ENCODE data around the gene LCN12. TPM values are rescaled to one million over a fixed set of nuclear protein-coding genes. Genes with fewer than 3 reads are reported as not detected.

LCN12 gene
- total RNA-seq, 4 donors from 2014 or later, result 5.4 to 43.2 (median 10.3) TPM; not detected in 1

DNA sequence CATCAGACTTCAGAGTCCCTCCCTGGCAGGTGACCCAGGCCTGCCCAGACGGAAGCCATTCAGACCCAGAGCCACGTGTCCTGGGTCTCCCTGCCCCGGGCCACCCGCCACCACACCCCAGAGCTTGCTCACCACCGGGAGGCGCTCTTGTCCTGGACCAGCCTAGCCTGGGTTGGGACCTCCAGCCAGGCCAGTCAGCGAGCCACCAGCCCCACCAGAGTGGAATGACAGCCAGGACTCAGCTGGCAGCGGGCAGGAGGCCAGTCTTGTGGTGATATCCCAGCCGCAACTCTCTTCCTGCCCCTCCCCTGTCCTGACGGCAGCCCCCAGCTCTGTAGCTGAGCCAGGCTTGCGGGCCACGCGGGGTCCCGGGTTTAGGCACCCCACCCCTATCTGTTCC, 23.6 kb downstream of the LCN12 start:
- no peaks in the 10 kb centered on the region for H3K4me1 ChIP-seq
- intact Hi-C loops (cut with DNase I; ENCODE audit: low total_unique reads), result no loop called here
- no peaks in the 10 kb centered on the region for H3K9me3 ChIP-seq
- H3K4me3 ChIP-seq, result no peak overlapping the region
- no peaks in the 10 kb centered on the region for H3K36me3 ChIP-seq
- DNase-seq, result no peak
- no peaks in the 10 kb centered on the region for H3K27me3 ChIP-seq
- H3K27ac ChIP-seq, result peak overlapping the region; percentile 8 to 49
- TF ChIP-seq, protein P1, sequence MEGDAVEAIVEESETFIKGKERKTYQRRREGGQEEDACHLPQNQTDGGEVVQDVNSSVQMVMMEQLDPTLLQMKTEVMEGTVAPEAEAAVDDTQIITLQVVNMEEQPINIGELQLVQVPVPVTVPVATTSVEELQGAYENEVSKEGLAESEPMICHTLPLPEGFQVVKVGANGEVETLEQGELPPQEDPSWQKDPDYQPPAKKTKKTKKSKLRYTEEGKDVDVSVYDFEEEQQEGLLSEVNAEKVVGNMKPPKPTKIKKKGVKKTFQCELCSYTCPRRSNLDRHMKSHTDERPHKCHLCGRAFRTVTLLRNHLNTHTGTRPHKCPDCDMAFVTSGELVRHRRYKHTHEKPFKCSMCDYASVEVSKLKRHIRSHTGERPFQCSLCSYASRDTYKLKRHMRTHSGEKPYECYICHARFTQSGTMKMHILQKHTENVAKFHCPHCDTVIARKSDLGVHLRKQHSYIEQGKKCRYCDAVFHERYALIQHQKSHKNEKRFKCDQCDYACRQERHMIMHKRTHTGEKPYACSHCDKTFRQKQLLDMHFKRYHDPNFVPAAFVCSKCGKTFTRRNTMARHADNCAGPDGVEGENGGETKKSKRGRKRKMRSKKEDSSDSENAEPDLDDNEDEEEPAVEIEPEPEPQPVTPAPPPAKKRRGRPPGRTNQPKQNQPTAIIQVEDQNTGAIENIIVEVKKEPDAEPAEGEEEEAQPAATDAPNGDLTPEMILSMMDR (IDR thresholded peaks at IDR 0.05), result no peak
- no peak for TF ChIP-seq POLR2A (IDR thresholded peaks at IDR 0.05)

DNA sequence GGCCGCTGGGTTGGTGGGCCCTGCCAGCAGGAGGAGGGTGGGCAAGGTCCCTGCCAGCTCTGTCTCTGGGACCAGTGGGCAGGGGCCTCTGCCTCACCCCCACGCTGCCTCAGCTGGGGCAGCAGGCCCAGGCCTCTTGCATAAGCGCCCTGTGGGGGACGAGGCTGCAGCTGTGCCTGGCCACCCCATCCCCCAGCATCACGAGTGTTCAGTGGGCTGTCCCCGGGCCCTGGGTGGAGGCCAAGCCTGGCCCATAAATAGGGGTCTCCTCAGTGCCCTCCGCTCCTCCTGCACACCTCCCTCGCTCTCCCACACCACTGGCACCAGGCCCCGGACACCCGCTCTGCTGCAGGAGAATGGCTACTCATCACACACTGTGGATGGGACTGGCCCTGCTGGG, 25.1 kb downstream of the LCN12 start, which contains the start of gene PTGDS:
Gene PTGDS, plus strand, starts transcription at position 282 of the 400 bp plus-strand sequence. Its CDS starts 75 bp downstream, at position 357.
- TF ChIP-seq, protein P1 (IDR thresholded peaks at IDR 0.05), result no peak
- TF ChIP-seq POLR2A (IDR thresholded peaks at IDR 0.05), result no peak
- H3K4me3 ChIP-seq, result peak within 1 kb of the TSS; percentile 28 to 32
- no peaks in the 10 kb centered on the region for H3K9me3 ChIP-seq
- peak within 1 kb of the TSS; percentile 28 to 32 for H3K27ac ChIP-seq
- H3K4me1 ChIP-seq, result no peaks in the 10 kb centered on the region
- no peaks in the 10 kb centered on the region for H3K27me3 ChIP-seq
- intact Hi-C loops (cut with DNase I; ENCODE audit: low total_unique reads), result no loop called here
- no peaks in the 10 kb centered on the region for H3K36me3 ChIP-seq
- peak; percentile 58 to 67 for DNase-seq

- Histone ChIP-seq H3K27me3 (no peaks in the 10 kb centered on the region), H3K36me3 (no peaks in the 10 kb centered on the region), H3K27ac (peak overlapping the region; percentile 28 to 32), H3K4me3 (peak overlapping the region; percentile 28 to 32), H3K9me3 (no peaks in the 10 kb centered on the region), H3K4me1 (no peaks in the 10 kb centered on the region)
- no peak for DNase-seq
- intact Hi-C loops (cut with DNase I; ENCODE audit: low total_unique reads), result no loop called here
- TF ChIP-seq POLR2A (IDR thresholded peaks at IDR 0.05), result no peak
- TF ChIP-seq, protein P1 (IDR thresholded peaks at IDR 0.05), result no peak
These were observed 25.6 kb downstream of the LCN12 start for GRCh38 chr9:136977649-136978072.

- Histone ChIP-seq H3K9me3 (no peaks in the 10 kb centered on the region), H3K36me3 (no peaks in the 10 kb centered on the region), H3K27me3 (no peaks in the 10 kb centered on the region), H3K4me3 (peak overlapping the region; percentile 28 to 32), H3K27ac (peak overlapping the region; percentile 28 to 32), H3K4me1 (no peaks in the 10 kb centered on the region)
- DNase-seq, result peak; percentile 61 to 62
- TF ChIP-seq, protein P1 (IDR thresholded peaks at IDR 0.05), result peak in 1 of 4 experiments; percentile 3
- peak in 1 of 2 donors; percentile 21 for TF ChIP-seq POLR2A (IDR thresholded peaks at IDR 0.05)
- intact Hi-C loops (cut with DNase I; ENCODE audit: low total_unique reads), result no loop called here
These were observed 26.2 kb downstream of the LCN12 start for GRCh38 chr9:136978073-136978864.

GRCh38 chr9:136978865-136979544, 26.9 kb downstream of the LCN12 start:
- Histone ChIP-seq H3K4me3 (no peak overlapping the region), H3K27ac (no peak overlapping the region), H3K36me3 (no peaks in the 10 kb centered on the region), H3K9me3 (no peaks in the 10 kb centered on the region), H3K4me1 (no peaks in the 10 kb centered on the region), H3K27me3 (no peaks in the 10 kb centered on the region)
- no peak for DNase-seq
- TF ChIP-seq, protein P1 (IDR thresholded peaks at IDR 0.05), result no peak
- TF ChIP-seq POLR2A (IDR thresholded peaks at IDR 0.05), result no peak
- intact Hi-C loops (cut with DNase I; ENCODE audit: low total_unique reads), result no loop called here
